ENCODE data around the gene CEBPZOS. TPM values are rescaled to one million over a fixed set of nuclear protein-coding genes. Genes with fewer than 3 reads are reported as not detected.

Gene CEBPZOS
- total and polyA plus RNA-seq, 4 donors: 19.5 to 59.4 (median 29.6) TPM

GRCh38 chr2:37180006-37180639 is 16.2 kb upstream of the CEBPZOS start:
- Histone ChIP-seq H3K4me1 (ENCODE audit: control insufficient read depth in 5 of 5, insufficient read depth in 5 of 5, low read length in 5 of 5) (no peaks in the 10 kb centered on the region), H3K27me3 (ENCODE audit: control insufficient read depth in 3 of 3, insufficient read depth in 3 of 3, low read length in 2 of 3) (peaks cover 0 to 3% (median 0%) of the 10 kb centered on the region in 3 donors), H3K9me3 (ENCODE audit: control insufficient read depth in 4 of 4, insufficient read depth in 3 of 4, low read length in 3 of 4) (no peaks in the 10 kb centered on the region), H3K9ac (ENCODE audit: insufficient read depth in 1 of 2, low read length in 2 of 2) (no peak overlapping the region), H3K36me3 (ENCODE audit: control insufficient read depth in 4 of 4, insufficient read depth in 4 of 4, low read length in 4 of 4) (no peaks in the 10 kb centered on the region), H3K27ac (ENCODE audit: low read depth in 1 of 2, low read length in 1 of 2) (no peak overlapping the region), H3K4me3 (no peak overlapping the region)
- 60 to 64% methylated on average over 4 of the region's 4 CpGs for WGBS, 2 donors
- TF ChIP-seq, protein P1, sequence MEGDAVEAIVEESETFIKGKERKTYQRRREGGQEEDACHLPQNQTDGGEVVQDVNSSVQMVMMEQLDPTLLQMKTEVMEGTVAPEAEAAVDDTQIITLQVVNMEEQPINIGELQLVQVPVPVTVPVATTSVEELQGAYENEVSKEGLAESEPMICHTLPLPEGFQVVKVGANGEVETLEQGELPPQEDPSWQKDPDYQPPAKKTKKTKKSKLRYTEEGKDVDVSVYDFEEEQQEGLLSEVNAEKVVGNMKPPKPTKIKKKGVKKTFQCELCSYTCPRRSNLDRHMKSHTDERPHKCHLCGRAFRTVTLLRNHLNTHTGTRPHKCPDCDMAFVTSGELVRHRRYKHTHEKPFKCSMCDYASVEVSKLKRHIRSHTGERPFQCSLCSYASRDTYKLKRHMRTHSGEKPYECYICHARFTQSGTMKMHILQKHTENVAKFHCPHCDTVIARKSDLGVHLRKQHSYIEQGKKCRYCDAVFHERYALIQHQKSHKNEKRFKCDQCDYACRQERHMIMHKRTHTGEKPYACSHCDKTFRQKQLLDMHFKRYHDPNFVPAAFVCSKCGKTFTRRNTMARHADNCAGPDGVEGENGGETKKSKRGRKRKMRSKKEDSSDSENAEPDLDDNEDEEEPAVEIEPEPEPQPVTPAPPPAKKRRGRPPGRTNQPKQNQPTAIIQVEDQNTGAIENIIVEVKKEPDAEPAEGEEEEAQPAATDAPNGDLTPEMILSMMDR (IDR thresholded peaks at IDR 0.05; ENCODE audit: control extremely low read depth, extremely low read depth): no peak
- ATAC-seq (ENCODE audit: insufficient read depth, low FRiP score) (no peak), DNase-seq (no peak)

GRCh38 chr2:37180640-37181039 is 15.7 kb upstream of the CEBPZOS start:
- Histone ChIP-seq H3K27ac (ENCODE audit: low read depth in 1 of 2, low read length in 1 of 2) (no peak overlapping the region), H3K27me3 (ENCODE audit: control insufficient read depth in 3 of 3, insufficient read depth in 3 of 3, low read length in 2 of 3) (peaks cover 0 to 3% (median 0%) of the 10 kb centered on the region in 3 donors), H3K9me3 (ENCODE audit: control insufficient read depth in 4 of 4, insufficient read depth in 3 of 4, low read length in 3 of 4) (no peaks in the 10 kb centered on the region), H3K36me3 (ENCODE audit: control insufficient read depth in 4 of 4, insufficient read depth in 4 of 4, low read length in 4 of 4) (no peaks in the 10 kb centered on the region), H3K4me1 (ENCODE audit: control insufficient read depth in 5 of 5, insufficient read depth in 5 of 5, low read length in 5 of 5) (no peaks in the 10 kb centered on the region), H3K4me3 (no peak overlapping the region), H3K9ac (ENCODE audit: insufficient read depth in 1 of 2, low read length in 2 of 2) (no peak overlapping the region)
- no peak for ATAC-seq (ENCODE audit: insufficient read depth, low FRiP score)
- TF ChIP-seq, protein P1 (IDR thresholded peaks at IDR 0.05; ENCODE audit: control extremely low read depth, extremely low read depth): no peak
- no peak for DNase-seq
- WGBS, 2 donors: 96 to 97% methylated on average over 5 of the region's 5 CpGs

GRCh38 chr2:37181726-37182684 is 14.3 kb upstream of the CEBPZOS start:
- Histone ChIP-seq H3K9me3 (ENCODE audit: control insufficient read depth in 4 of 4, insufficient read depth in 3 of 4, low read length in 3 of 4) (no peaks in the 10 kb centered on the region), H3K27ac (ENCODE audit: low read depth in 1 of 2, low read length in 1 of 2) (no peak overlapping the region), H3K9ac (ENCODE audit: insufficient read depth in 1 of 2, low read length in 2 of 2) (no peak overlapping the region), H3K36me3 (ENCODE audit: control insufficient read depth in 4 of 4, insufficient read depth in 4 of 4, low read length in 4 of 4) (no peaks in the 10 kb centered on the region), H3K4me1 (ENCODE audit: control insufficient read depth in 5 of 5, insufficient read depth in 5 of 5, low read length in 5 of 5) (no peaks in the 10 kb centered on the region), H3K27me3 (ENCODE audit: control insufficient read depth in 3 of 3, insufficient read depth in 3 of 3, low read length in 2 of 3) (peaks cover 0 to 3% (median 3%) of the 10 kb centered on the region in 3 donors), H3K4me3 (no peak overlapping the region)
- TF ChIP-seq, protein P1 (IDR thresholded peaks at IDR 0.05; ENCODE audit: control extremely low read depth, extremely low read depth): no peak
- ATAC-seq (ENCODE audit: insufficient read depth, low FRiP score): no peak
- DNase-seq: no peak
- 77 to 83% methylated on average over 17 of the region's 17 CpGs for WGBS, 2 donors

Measured in lung (tissue), 12 donors.